ENCODE measurements around the gene SERPINA5.

- TF ChIP-seq FOXM1 (IDR thresholded peaks at IDR 0.05; ENCODE audit: low read depth, low read length) (no peak), IKZF2 (IDR thresholded peaks at IDR 0.05) (no peak), CTCF (IDR thresholded peaks at IDR 0.05 in 2 of 3, conservative IDR thresholded peaks at IDR 0.05 in 1 of 3; ENCODE audit: control insufficient read depth in 2 of 3, extremely low read depth in 1 of 3, insufficient read depth in 1 of 3, low read depth in 3 of 3, low read length in 3 of 3) (no peak), POLR2AphosphoS5 (IDR thresholded peaks at IDR 0.05; ENCODE audit: low read length) (no peak), NFXL1 (IDR thresholded peaks at IDR 0.05; ENCODE audit: borderline replicate concordance) (no peak), E4F1 (IDR thresholded peaks at IDR 0.05; ENCODE audit: borderline replicate concordance, partially characterized antibody) (no peak)
These were observed 9.8 kb upstream of the SERPINA5 start for GRCh38 chr14:94571395-94571794.
